ENCODE measurements around the gene RAD51AP2.
"Not testable (repeated sequence)": the region's sequence is repeated elsewhere in the genome, so short reads cannot be mapped to it uniquely, and the experiment has no call there.

The RAD51AP2 gene

GRCh38 chr2:17518212-17519154 is at the start of gene RAD51AP2:
RAD51AP2 (minus strand) TSS chr2:17518440; CDS start chr2:17518415, 25 bp downstream.
- DNase-seq = peak; percentile 55

- not testable (repeated sequence) for DNase-seq
Observed at GRCh38 chr2:17565726-17566125, 47.5 kb upstream of the RAD51AP2 start.

GRCh38 chr2:17558878-17559277 is 40.6 kb upstream of the RAD51AP2 start:
- no peak for DNase-seq

GRCh38 chr2:17558053-17558452 is 39.8 kb upstream of the RAD51AP2 start:
- DNase-seq = no peak

GRCh38 chr2:17557596-17557995 is 39.4 kb upstream of the RAD51AP2 start:
- no peak for DNase-seq

GRCh38 chr2:17555150-17555549 is 36.9 kb upstream of the RAD51AP2 start:
- no peak for DNase-seq

GRCh38 chr2:17550907-17551306 is 32.7 kb upstream of the RAD51AP2 start:
- no peak for DNase-seq

GRCh38 chr2:17547737-17548136 is 29.5 kb upstream of the RAD51AP2 start:
- DNase-seq = no peak

- DNase-seq = no peak
Observed at GRCh38 chr2:17547237-17547636, 29.0 kb upstream of the RAD51AP2 start.

- no peak for DNase-seq
Observed at GRCh38 chr2:17545680-17546613, 27.7 kb upstream of the RAD51AP2 start.

GRCh38 chr2:17544256-17544655 is 26.0 kb upstream of the RAD51AP2 start:
- no peak for DNase-seq

- no peak for DNase-seq
Observed at GRCh38 chr2:17543848-17544247, 25.6 kb upstream of the RAD51AP2 start.

GRCh38 chr2:17543131-17543660 is 25.0 kb upstream of the RAD51AP2 start:
- DNase-seq = no peak

- DNase-seq = no peak
Observed at GRCh38 chr2:17542471-17542870, 24.2 kb upstream of the RAD51AP2 start.

GRCh38 chr2:17541531-17541950 is 23.3 kb upstream of the RAD51AP2 start:
- DNase-seq = no peak

- no peak for DNase-seq
Observed at GRCh38 chr2:17540813-17541530, 22.7 kb upstream of the RAD51AP2 start.

- no peak for DNase-seq
Observed at GRCh38 chr2:17540093-17540812, 22.0 kb upstream of the RAD51AP2 start, which contains the start of gene VSNL1. VSNL1 (plus strand) TSS chr2:17540696; CDS start chr2:17592075, 51,379 bp downstream.

- DNase-seq = no peak
Observed at GRCh38 chr2:17539611-17540092, 21.4 kb upstream of the RAD51AP2 start.

- DNase-seq = no peak
Observed at GRCh38 chr2:17538844-17539554, 20.8 kb upstream of the RAD51AP2 start.

GRCh38 chr2:17538022-17538843 is 20.0 kb upstream of the RAD51AP2 start:
- peak; percentile 3 for DNase-seq

Measured in inflammatory macrophage treated with lipopolysaccharide for 4 hours (primary cell).